Neural progenitor cell (in vitro differentiated cells): Measurements from ENCODE around the gene DHRS7. TPM values are rescaled to one million over a fixed set of nuclear protein-coding genes. Genes with fewer than 3 reads are reported as not detected.

Experiments
- DNase-seq: peaks from one replicate; pipeline ENCODE4 v3.0.0-alpha.2; 2016; ENCODE audit warnings: low spot score
- H2AFZ ChIP-seq: fragments of 200-600 bp; sonication (generic); replicated peaks from 2 replicates; pipeline ENCODE4 v1.6.1; 2016; ENCODE audit warnings: antibody characterized with exemption
- H3F3A ChIP-seq: fragments of 200-600 bp; sonication (generic); 2 replicates; pipeline ENCODE4 v1.6.1; 2016; ENCODE audit warnings: antibody characterized with exemption, low read depth
- H3K27ac ChIP-seq: fragments of 200-600 bp; sonication (generic); 2 replicates; pipeline ENCODE4 v1.5.1; 2016; ENCODE audit warnings: mild to moderate bottlenecking
- H3K27me3 ChIP-seq: fragments of 200-600 bp; sonication (generic); 2 replicates; pipeline ENCODE4 v1.6.1; 2016; ENCODE audit warnings: mild to moderate bottlenecking, moderate library complexity
- H3K36me3 ChIP-seq: fragments of 200-600 bp; sonication (generic); 2 replicates; pipeline ENCODE4 v1.5.1; 2016
- H3K4me1 ChIP-seq: fragments of 200-600 bp; sonication (generic); 2 replicates; pipeline ENCODE4 v1.6.1; 2016; ENCODE audit warnings: mixed run types
- H3K4me2 ChIP-seq: fragments of 200-600 bp; sonication (generic); 2 replicates; pipeline ENCODE4 v1.6.1; 2016
- H3K4me3 ChIP-seq: fragments of 200-600 bp; sonication (generic); 2 replicates; pipeline ENCODE4 v1.5.1; 2016
- H3K79me2 ChIP-seq: fragments of 200-600 bp; sonication (generic); 2 replicates; pipeline ENCODE4 v1.6.1; 2016; ENCODE audit warnings: low read depth
- H3K9ac ChIP-seq: fragments of 200-600 bp; sonication (generic); 2 replicates; pipeline ENCODE4 v1.6.1; 2016
- H3K9me3 ChIP-seq: fragments of 200-600 bp; sonication (generic); 2 replicates; pipeline ENCODE4 v1.5.1; 2016; ENCODE audit warnings: low read depth
- H4K20me1 ChIP-seq: fragments of 200-600 bp; sonication (generic); 2 replicates; pipeline ENCODE4 v1.6.1; 2016; ENCODE audit warnings: low read depth
- H3K27ac Mint-ChIP-seq: 3 replicates; pipeline ENCODE4 v1.8.0; 2021; ENCODE audit warnings: mixed read lengths
- H3K27me3 Mint-ChIP-seq: 2 replicates; pipeline ENCODE4 v1.8.0; 2022; ENCODE audit warnings: low read depth, mild to moderate bottlenecking, inconsistent platforms, moderate library complexity, mixed read lengths; ENCODE audit not compliant: insufficient read depth
- H3K36me3 Mint-ChIP-seq: 3 replicates; pipeline ENCODE4 v1.8.0; 2021; ENCODE audit warnings: mixed read lengths
- H3K4me1 Mint-ChIP-seq: 3 replicates; pipeline ENCODE4 v1.8.0; 2021; ENCODE audit warnings: mixed read lengths
- H3K4me3 Mint-ChIP-seq: 3 replicates; pipeline ENCODE4 v1.8.0; 2021; ENCODE audit warnings: mild to moderate bottlenecking, moderate library complexity, mixed read lengths
- H3K9me3 Mint-ChIP-seq: 3 replicates; pipeline ENCODE4 v1.8.0; 2020; ENCODE audit warnings: mixed read lengths
- CTCF ChIP-seq: fragments of 200-600 bp; sonication (generic); IDR thresholded peaks from 2 replicates; pipeline ENCODE4 v1.5.1; 2017; ENCODE audit warnings: antibody characterized with exemption, mild to moderate bottlenecking
- EZH2 ChIP-seq: fragments of 200-600 bp; sonication (generic); IDR thresholded peaks from 2 replicates; pipeline ENCODE4 v1.6.1; 2017; ENCODE audit warnings: antibody characterized with exemption, mild to moderate bottlenecking, moderate library complexity
- EZH2phosphoT487 ChIP-seq: fragments of 200-600 bp; sonication (generic); IDR thresholded peaks from 2 replicates; pipeline ENCODE4 v1.6.1; 2017; ENCODE audit warnings: antibody characterized with exemption
- total RNA-seq: library from RNA; depleted of rRNA; stranded (reverse); fragments of >200 nt; gene quantifications from 2 replicates; pipeline ENCODE4 v1.2.3, GENCODE V29; 2015; ENCODE audit warnings: low replicate concordance

Gene DHRS7
- total RNA-seq, 1 donor from 2014 or later = 47.8 TPM

- Mint-ChIP-seq H3K27ac (peak overlapping the region; percentile 99), H3K4me1 (peaks cover 19% of the 10 kb centered on the region), H3K4me3 (peak overlapping the region; percentile 99), H3K27me3 (peaks cover 2% of the 10 kb centered on the region), H3K36me3 (peaks cover 8% of the 10 kb centered on the region), H3K9me3 (no peaks in the 10 kb centered on the region)
- Histone ChIP-seq H3K4me1 (peaks cover 16% of the 10 kb centered on the region), H2AFZ (peak overlapping the region; percentile 99), H3K27ac (no peak overlapping the region), H4K20me1 (no peaks in the 10 kb centered on the region), H3K79me2 (peaks cover 4% of the 10 kb centered on the region), H3K36me3 (no peaks in the 10 kb centered on the region), H3K4me3 (peak overlapping the region; percentile 75), H3K9ac (no peak overlapping the region), H3K27me3 (no peaks in the 10 kb centered on the region), H3K9me3 (no peaks in the 10 kb centered on the region), H3F3A (peaks cover 21% of the 10 kb centered on the region), H3K4me2 (peak overlapping the region; percentile 94)
- TF ChIP-seq CTCF = no peak
- TF ChIP-seq EZH2phosphoT487 = no peak
- TF ChIP-seq EZH2 = no peak
- no peak for DNase-seq
Observed at GRCh38 chr14:60164404-60164711, 840 bp downstream of the DHRS7 start.

- Histone ChIP-seq H3K4me2 (peak overlapping the region; percentile 94), H3K27ac (no peak overlapping the region), H4K20me1 (no peaks in the 10 kb centered on the region), H3F3A (peaks cover 21% of the 10 kb centered on the region), H2AFZ (no peak overlapping the region), H3K9ac (no peak overlapping the region), H3K4me3 (peak overlapping the region; percentile 75), H3K36me3 (no peaks in the 10 kb centered on the region), H3K4me1 (peaks cover 16% of the 10 kb centered on the region), H3K27me3 (no peaks in the 10 kb centered on the region), H3K9me3 (no peaks in the 10 kb centered on the region), H3K79me2 (peaks cover 4% of the 10 kb centered on the region)
- peak; percentile 44 for DNase-seq
- Mint-ChIP-seq H3K4me3 (peak overlapping the region; percentile 99), H3K4me1 (peaks cover 19% of the 10 kb centered on the region), H3K27ac (no peak overlapping the region), H3K27me3 (peaks cover 2% of the 10 kb centered on the region), H3K9me3 (no peaks in the 10 kb centered on the region), H3K36me3 (peaks cover 8% of the 10 kb centered on the region)
- TF ChIP-seq EZH2phosphoT487 (no peak), CTCF (no peak), EZH2 (no peak)
Observed at GRCh38 chr14:60163693-60164092, 1.5 kb downstream of the DHRS7 start.

GRCh38 chr14:60161196-60162107 lies 3.7 kb downstream of the DHRS7 start:
- H3K4me1 ChIP-seq = peaks cover 16% of the 10 kb centered on the region
- H3K9ac ChIP-seq = no peak overlapping the region
- no peak for DNase-seq
- H3K4me2 ChIP-seq = peak overlapping the region; percentile 3
- no peaks in the 10 kb centered on the region for H4K20me1 ChIP-seq
- no peak overlapping the region for H3K27ac ChIP-seq
- no peaks in the 10 kb centered on the region for H3K9me3 Mint-ChIP-seq
- H3F3A ChIP-seq = peaks cover 21% of the 10 kb centered on the region
- H3K4me1 Mint-ChIP-seq = peaks cover 19% of the 10 kb centered on the region
- no peak overlapping the region for H3K27ac Mint-ChIP-seq
- H3K36me3 ChIP-seq = no peaks in the 10 kb centered on the region
- peaks cover 4% of the 10 kb centered on the region for H3K79me2 ChIP-seq
- no peak overlapping the region for H3K4me3 ChIP-seq
- H2AFZ ChIP-seq = no peak overlapping the region
- H3K4me3 Mint-ChIP-seq = no peak overlapping the region
- no peaks in the 10 kb centered on the region for H3K9me3 ChIP-seq
- H3K27me3 ChIP-seq = no peaks in the 10 kb centered on the region
- TF ChIP-seq EZH2 (no peak), CTCF (no peak), EZH2phosphoT487 (no peak)
- H3K36me3 Mint-ChIP-seq = peaks cover 8% of the 10 kb centered on the region
- no peaks in the 10 kb centered on the region for H3K27me3 Mint-ChIP-seq
